Ureter (tissue), 1 donor: ENCODE data around the gene TMC4. TPM values are rescaled to one million over a fixed set of nuclear protein-coding genes. Genes with fewer than 3 reads are reported as not detected.
A peak's percentile ranks its signal among the peaks of the same experiment; 100 is the strongest.
"Not testable (repeated sequence)": the region's sequence is repeated elsewhere in the genome, so short reads cannot be mapped to it uniquely, and the experiment has no call there.

Source experiments
- DNase-seq: peaks from one replicate; pipeline ENCODE4 v3.0.0-alpha.2; 2020; ENCODE audit warnings: low spot score
- total RNA-seq: library from RNA; stranded (reverse); gene quantifications from one replicate; pipeline ENCODE4 v1.2.4, GENCODE V29; 2023
- donor health status: DM: yes; HTN: yes; CAD: no.

The TMC4 gene
- total RNA-seq, 1 donor from 2014 or later, result 155 TPM

DNA sequence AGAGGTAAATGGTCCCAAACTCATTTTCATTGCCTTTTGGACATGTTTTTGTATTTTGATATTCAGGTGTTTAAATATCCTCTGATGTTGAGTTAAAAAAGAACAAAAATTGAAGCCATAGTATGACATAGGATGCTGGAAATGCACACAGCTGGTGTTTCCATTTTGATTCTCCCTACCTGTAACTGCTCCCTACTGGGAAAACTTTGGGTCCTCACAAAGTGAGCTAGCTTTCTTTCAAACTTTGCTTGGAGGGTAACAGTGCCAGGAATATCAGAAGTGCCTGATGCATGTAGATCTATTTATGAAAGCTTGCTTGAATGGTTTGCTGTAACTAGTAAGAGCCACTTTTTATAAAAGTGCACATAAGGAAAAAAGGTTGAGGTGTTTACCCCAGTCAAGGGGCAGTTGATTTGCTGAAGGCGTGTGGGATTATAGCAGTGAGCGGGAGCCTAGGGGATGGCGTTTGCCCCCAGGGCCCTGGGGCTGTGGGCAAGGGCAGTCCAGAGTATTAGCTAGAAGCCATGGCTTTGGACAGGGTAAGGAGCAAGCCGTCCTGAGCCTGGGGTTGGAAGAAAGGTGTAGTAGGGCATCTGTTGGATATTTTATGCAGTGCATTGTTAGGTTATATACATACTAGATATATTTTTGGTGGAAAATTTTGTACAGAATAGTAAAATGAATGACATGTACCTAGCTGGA, 32.0 kb upstream of the TMC4 start:
- no peak for DNase-seq

GRCh38 chr19:54203151-54203611, 30.2 kb upstream of the TMC4 start:
- DNase-seq, result no peak

- DNase-seq, result no peak
These were observed 29.0 kb upstream of the TMC4 start for GRCh38 chr19:54201980-54202379.

DNA sequence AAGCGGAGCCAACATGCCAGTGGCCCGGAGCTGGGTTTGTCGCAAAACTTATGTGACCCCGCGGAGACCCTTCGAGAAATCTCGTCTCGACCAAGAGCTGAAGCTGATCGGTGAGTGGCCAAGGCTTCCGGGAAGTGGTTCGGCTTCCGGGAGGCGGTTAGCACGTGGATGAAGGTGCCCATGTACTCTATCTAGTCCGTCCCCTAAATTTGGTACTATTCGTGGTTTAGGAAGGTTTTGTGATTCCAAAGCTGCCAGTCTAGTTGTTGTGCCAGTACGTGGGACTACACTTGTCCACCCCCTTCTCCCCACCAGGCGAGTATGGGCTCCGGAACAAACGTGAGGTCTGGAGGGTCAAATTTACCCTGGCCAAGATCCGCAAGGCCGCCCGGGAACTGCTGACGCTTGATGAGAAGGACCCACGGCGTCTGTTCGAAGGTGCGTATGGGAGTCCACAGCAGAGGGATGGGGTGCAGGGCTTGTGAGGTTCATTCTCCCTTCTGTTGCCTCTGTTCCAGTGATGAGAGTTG, 28.3 kb upstream of the TMC4 start:
- no peak for DNase-seq

DNA sequence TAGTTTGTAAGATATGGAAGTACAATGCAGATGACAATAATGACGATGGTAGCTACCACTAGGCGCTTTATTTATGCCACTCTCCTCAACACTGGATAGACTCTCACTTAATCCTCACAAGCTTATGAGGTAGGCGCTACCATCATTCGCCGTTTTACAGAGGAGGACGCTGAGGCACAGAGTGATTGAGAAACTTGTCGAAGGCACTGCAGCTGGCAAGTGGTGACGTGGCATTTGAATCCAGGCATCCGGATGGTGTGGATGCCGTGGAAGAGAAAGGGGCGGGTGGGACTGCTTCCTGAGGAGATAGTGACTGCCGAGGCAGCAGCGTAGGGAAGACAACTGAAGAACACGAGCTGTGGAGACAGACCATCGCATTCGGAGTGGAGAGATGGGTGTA, 26.4 kb upstream of the TMC4 start:
- no peak for DNase-seq

- no peak for DNase-seq
These were observed 24.2 kb upstream of the TMC4 start for GRCh38 chr19:54197121-54197520.

GRCh38 chr19:54196536-54196935, 23.6 kb upstream of the TMC4 start:
- no peak for DNase-seq

GRCh38 chr19:54194463-54194862, 21.5 kb upstream of the TMC4 start:
- DNase-seq, result not testable (repeated sequence)

GRCh38 chr19:54193011-54193410, 20.1 kb upstream of the TMC4 start:
- no peak for DNase-seq

DNA sequence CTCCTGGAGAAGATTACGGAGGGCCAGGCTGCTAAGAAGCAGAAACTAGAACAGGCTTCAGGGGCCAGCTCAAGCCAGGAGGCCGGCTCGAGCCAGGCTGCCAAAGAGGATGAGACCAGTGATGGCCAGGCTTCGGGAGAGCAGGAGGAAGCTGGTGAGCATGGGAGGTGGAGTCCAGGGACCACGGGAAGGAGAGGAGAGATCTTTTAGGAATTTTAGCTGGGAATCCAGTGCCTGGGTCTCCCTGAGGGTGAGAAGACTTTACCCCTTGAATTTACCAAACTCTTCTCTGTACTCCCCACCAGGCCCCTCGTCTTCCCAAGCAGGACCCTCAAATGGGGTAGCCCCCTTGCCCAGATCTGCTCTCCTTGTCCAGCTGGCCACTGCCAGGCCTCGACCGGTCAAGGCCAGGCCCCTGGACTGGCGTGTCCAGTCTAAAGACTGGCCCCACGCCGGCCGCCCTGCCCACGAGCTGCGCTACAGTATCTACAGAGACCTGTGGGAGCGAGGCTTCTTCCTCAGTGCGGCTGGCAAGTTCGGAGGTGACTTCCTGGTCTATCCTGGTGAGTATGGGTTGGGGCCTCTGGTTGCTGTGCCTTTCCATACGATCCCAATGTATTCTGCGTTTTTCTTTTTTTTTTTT, 19.0 kb upstream of the TMC4 start:
- DNase-seq, result no peak

DNA sequence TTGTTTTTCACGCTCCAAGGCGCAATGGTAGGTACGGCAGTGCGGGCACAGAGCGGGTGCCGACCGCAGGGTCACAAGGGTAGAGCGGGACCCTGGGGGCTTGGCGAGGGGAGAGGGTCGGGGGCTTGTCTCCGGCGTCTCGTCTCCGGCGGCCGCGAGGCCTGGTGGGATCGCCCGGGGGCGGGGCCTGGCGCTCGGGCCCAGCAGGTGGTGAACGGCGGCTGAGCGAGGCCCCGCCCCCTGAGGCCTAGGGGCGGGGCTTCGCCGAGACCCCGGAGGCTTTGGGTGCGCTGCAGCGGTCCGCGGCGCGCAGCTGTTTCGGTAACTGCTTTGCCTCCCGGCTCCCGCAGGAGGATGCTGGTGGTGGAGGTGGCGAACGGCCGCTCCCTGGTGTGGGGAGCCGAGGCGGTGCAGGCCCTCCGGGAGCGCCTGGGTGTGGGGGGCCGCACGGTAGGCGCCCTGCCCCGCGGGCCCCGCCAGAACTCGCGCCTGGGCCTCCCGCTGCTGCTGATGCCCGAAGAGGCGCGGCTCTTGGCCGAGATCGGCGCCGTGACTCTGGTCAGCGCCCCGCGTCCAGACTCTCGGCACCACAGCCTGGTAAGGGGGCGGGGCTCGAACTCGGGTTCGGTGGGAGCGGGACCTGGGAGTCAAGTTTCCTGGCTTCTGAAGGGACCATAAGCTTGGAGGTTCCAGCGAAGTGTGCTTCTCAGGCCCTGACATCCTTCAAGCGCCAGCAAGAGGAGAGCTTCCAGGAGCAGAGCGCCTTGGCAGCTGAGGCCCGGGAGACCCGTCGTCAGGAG, 18.3 kb upstream of the TMC4 start, which contains the start of gene TSEN34:
TSEN34 (plus strand) TSS at position 298 of the 800 bp plus-strand sequence; CDS start at position 355, 57 bp downstream.
- DNase-seq, result no peak

- DNase-seq, result peak; percentile 100
These were observed 17.6 kb upstream of the TMC4 start for GRCh38 chr19:54190503-54191010.

DNA sequence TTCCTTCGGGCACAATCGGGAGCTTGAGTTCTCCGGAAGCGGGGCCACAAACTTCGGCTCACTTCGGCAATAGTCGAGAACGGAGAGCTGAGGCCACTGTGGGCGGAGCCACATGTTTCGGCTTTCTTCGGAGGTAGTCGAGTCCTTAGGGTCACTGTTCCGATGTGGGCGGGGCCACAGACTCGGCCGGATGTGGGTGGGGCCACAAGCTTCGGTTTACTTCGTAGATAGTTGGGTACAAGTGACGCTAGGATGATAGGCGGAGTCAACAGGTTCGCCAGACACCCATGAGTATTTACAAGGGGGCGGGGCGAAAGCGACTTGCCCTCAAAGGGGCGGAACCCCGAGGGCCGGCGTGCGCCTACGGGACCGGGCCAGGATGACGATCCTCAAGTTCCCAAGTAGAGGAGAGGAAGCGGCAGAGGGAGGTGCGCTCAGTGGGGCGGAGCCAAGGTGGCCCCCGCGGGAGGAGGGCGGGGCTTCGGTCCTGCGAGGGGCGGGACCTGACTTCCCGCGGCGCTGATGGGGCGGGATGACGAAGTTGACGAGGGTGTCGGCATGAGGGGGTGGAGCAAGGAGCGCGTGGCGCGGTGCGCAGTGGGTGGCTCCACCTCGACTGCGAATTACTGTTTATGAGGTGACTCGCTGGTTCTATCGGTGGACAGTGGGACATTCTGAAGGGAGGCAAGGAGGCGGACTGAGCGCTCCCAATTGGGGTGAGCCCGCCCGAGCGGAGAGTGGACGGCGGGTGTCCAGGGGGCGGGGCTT, 17.0 kb upstream of the TMC4 start:
- DNase-seq, result peak; percentile 100

DNA sequence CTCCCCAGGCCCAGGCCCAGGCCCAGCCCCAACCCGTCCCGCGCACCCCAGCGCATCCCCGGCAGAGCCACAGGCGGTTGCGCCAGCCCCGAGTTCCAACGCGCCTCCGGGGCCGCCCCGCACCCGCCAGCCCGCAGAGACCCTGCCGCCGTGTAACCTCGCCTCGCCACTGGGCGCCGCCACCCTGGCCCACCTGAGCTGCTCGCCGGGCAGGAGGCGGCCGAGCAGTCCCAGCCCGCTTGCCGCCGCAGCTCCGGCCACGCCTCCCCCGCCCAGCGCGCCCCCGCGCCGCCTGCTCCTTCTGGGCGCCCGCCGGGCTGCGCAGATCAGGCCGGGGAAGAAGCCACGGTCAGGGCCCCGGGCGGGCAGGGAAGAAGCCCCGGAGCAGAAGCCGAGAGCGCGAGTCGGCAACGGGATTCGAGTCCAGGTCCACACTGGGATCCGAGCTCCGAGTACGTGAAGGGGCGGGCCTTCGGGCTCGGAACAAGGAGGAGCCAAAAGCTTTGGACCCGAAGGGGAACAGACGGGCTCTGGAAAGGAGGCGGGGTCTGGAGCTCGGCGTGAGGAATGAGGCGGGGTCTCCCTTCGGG, 16.3 kb upstream of the TMC4 start, which contains the start of gene MBOAT7:
MBOAT7 (minus strand) TSS at position 436 of the 590 bp plus-strand sequence. CDS start 1,072 bp downstream, outside the sequence.
- DNase-seq, result no peak

- DNase-seq, result no peak
These were observed 15.4 kb upstream of the TMC4 start for GRCh38 chr19:54188215-54188871.

DNA sequence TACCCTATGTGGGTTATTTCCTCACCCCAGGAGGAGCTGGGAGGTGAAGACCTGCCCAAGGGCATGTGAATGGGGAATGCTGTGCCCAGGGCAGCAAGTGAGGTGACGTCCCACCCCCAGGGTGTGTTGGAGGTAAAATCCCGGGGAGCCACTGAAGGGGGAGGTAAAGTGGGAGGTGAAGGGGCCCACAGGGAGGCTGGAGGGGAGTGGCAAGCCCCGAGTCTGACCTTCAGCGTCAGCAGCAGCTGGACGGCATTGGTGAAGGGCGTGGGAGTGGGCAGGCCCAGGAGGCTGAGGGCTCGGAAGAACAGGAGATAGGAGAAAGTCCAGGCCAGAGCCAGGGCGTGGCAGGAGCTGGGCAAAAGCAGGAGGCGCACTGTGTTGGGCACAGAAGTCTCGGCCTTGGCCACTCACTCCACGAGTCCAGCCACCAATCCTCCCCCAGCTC, 14.0 kb upstream of the TMC4 start:
- DNase-seq, result no peak

GRCh38 chr19:54186351-54186750, 13.4 kb upstream of the TMC4 start:
- no peak for DNase-seq

DNA sequence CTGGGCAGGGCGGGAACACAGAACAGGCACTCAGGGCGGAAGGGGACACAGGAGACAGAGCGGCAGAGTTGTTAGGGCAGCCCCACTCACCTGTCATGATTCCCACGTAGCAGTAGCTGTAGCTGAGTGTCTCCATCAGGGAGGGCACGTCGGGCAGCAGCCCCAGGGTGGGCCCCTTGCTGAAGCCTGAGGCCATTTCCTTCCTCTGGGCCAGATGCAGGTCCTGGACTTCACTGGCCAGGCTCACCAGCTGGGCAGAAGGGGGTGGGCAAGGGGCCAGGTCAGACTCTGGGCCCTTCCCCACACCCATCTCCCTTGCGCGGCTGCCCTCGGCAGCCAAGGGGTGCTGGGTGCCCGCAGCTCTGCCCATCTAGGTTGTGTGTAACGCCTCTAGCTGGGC, 10.5 kb upstream of the TMC4 start:
- no peak for DNase-seq

GRCh38 chr19:54181894-54182293, 8.9 kb upstream of the TMC4 start:
- DNase-seq, result not testable (repeated sequence)

DNA sequence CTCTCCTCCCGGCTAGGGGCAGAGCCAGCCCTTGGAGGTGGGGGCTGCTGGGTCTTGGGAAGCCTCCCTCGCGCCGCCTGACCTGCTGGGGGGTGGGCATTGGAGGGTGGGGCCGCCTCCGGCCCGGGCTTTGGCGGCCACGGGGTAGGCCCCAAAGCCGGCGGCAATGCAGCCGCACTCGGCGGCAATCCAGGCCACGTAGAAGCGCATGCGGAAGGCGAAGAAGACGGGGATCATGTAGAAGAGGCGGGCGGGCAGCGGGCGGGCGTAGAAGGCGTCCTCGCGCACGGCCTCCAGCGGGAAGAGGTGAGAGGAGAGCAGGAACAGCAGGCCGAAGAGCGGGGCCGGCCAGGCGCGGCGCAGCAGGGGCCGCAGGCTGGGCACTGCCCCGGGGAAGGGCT, 7.7 kb upstream of the TMC4 start:
- no peak for DNase-seq
